Activated T-cell treated with anti-CD3 and anti-CD28 coated beads, Interleukin-2, amount 50 U/mL, for 4 hours (primary cell): ENCODE data around the gene BBS2. TPM values are rescaled to one million over a fixed set of nuclear protein-coding genes. Genes with fewer than 3 reads are reported as not detected.

Experiments used
- ATAC-seq, 2 donors: fragments of 200-7000 bp; cut with Tn5 transposase; one replicate each; pipeline ENCODE4 v1.10.0; 2021
- DNase-seq: peaks from one replicate; pipeline ENCODE4 v3.0.0-alpha.2; 2020
- H3K27me3 Mint-ChIP-seq: one replicate; pipeline ENCODE4 v1.8.0; 2021; ENCODE audit warnings: low read depth, mixed read lengths
- H3K36me3 Mint-ChIP-seq: one replicate; pipeline ENCODE4 v1.8.0; 2022; ENCODE audit warnings: mixed read lengths; ENCODE audit not compliant: insufficient read depth
- H3K4me1 Mint-ChIP-seq: one replicate; pipeline ENCODE4 v1.8.0; 2021; ENCODE audit warnings: low read depth, mixed read lengths
- H3K4me3 Mint-ChIP-seq: one replicate; pipeline ENCODE4 v1.8.0; 2021; ENCODE audit warnings: mild to moderate bottlenecking, moderate library complexity, mixed read lengths
- H3K9me3 Mint-ChIP-seq: one replicate; pipeline ENCODE4 v1.8.0; 2021; ENCODE audit warnings: mixed read lengths
- total RNA-seq, 3 donors: library from RNA; stranded (reverse); gene quantifications; one replicate each; pipeline ENCODE4 v1.2.1, GENCODE V29; 2021

Gene BBS2
- total RNA-seq, 3 donors from 2014 or later = 6.2 to 8.2 (median 8.0) TPM

GRCh38 chr16:56478281-56479049, 41.4 kb downstream of the BBS2 start:
- peaks cover 37% of the 10 kb centered on the region for H3K36me3 Mint-ChIP-seq
- no peaks in the 10 kb centered on the region for H3K27me3 Mint-ChIP-seq
- ATAC-seq (no peak), DNase-seq (no peak)
- H3K4me1 Mint-ChIP-seq = peaks cover 9% of the 10 kb centered on the region
- no peak overlapping the region for H3K4me3 Mint-ChIP-seq
- H3K9me3 Mint-ChIP-seq = no peaks in the 10 kb centered on the region

- DNase-seq = no peak
- H3K4me3 Mint-ChIP-seq = no peak overlapping the region
- ATAC-seq = peak; percentile 77 to 81
- H3K36me3 Mint-ChIP-seq = peaks cover 41% of the 10 kb centered on the region
- H3K4me1 Mint-ChIP-seq = peaks cover 9% of the 10 kb centered on the region
- no peaks in the 10 kb centered on the region for H3K27me3 Mint-ChIP-seq
- no peaks in the 10 kb centered on the region for H3K9me3 Mint-ChIP-seq
Measured at GRCh38 chr16:56477096-56477878, 42.5 kb downstream of the BBS2 start.

- H3K9me3 Mint-ChIP-seq = no peaks in the 10 kb centered on the region
- DNase-seq (no peak), ATAC-seq (no peak)
- peaks cover 48% of the 10 kb centered on the region for H3K36me3 Mint-ChIP-seq
- peaks cover 9% of the 10 kb centered on the region for H3K4me1 Mint-ChIP-seq
- H3K4me3 Mint-ChIP-seq = no peak overlapping the region
- no peaks in the 10 kb centered on the region for H3K27me3 Mint-ChIP-seq
Measured at GRCh38 chr16:56475201-56475600, 44.6 kb downstream of the BBS2 start.

GRCh38 chr16:56470666-56471065, 49.2 kb downstream of the BBS2 start:
- DNase-seq = no peak
- H3K9me3 Mint-ChIP-seq = no peaks in the 10 kb centered on the region
- no peaks in the 10 kb centered on the region for H3K4me1 Mint-ChIP-seq
- peaks cover 48% of the 10 kb centered on the region for H3K36me3 Mint-ChIP-seq
- ATAC-seq = no peak
- H3K4me3 Mint-ChIP-seq = no peak overlapping the region
- no peaks in the 10 kb centered on the region for H3K27me3 Mint-ChIP-seq

- H3K36me3 Mint-ChIP-seq = peaks cover 48% of the 10 kb centered on the region
- no peaks in the 10 kb centered on the region for H3K4me1 Mint-ChIP-seq
- no peak overlapping the region for H3K4me3 Mint-ChIP-seq
- ATAC-seq (no peak), DNase-seq (no peak)
- H3K9me3 Mint-ChIP-seq = no peaks in the 10 kb centered on the region
- H3K27me3 Mint-ChIP-seq = no peaks in the 10 kb centered on the region
Measured at GRCh38 chr16:56470232-56470631, 49.6 kb downstream of the BBS2 start.

GRCh38 chr16:56469748-56470147, 50.1 kb downstream of the BBS2 start:
- DNase-seq (no peak), ATAC-seq (no peak)
- Mint-ChIP-seq H3K4me1 (no peaks in the 10 kb centered on the region), H3K36me3 (peaks cover 47% of the 10 kb centered on the region), H3K4me3 (no peak overlapping the region), H3K27me3 (no peaks in the 10 kb centered on the region), H3K9me3 (no peaks in the 10 kb centered on the region)

GRCh38 chr16:56468800-56469199, 51.0 kb downstream of the BBS2 start:
- Mint-ChIP-seq H3K27me3 (no peaks in the 10 kb centered on the region), H3K36me3 (peaks cover 54% of the 10 kb centered on the region), H3K9me3 (no peaks in the 10 kb centered on the region), H3K4me3 (no peak overlapping the region), H3K4me1 (no peaks in the 10 kb centered on the region)
- no peak for DNase-seq
- ATAC-seq = no peak

GRCh38 chr16:56466344-56466743, 53.5 kb downstream of the BBS2 start:
- Mint-ChIP-seq H3K9me3 (no peaks in the 10 kb centered on the region), H3K27me3 (no peaks in the 10 kb centered on the region), H3K36me3 (peaks cover 56% of the 10 kb centered on the region), H3K4me3 (no peak overlapping the region), H3K4me1 (no peaks in the 10 kb centered on the region)
- DNase-seq (no peak), ATAC-seq (no peak)

- no peaks in the 10 kb centered on the region for H3K27me3 Mint-ChIP-seq
- no peak for ATAC-seq
- peaks cover 54% of the 10 kb centered on the region for H3K36me3 Mint-ChIP-seq
- no peaks in the 10 kb centered on the region for H3K9me3 Mint-ChIP-seq
- no peaks in the 10 kb centered on the region for H3K4me1 Mint-ChIP-seq
- no peak for DNase-seq
- no peak overlapping the region for H3K4me3 Mint-ChIP-seq
Measured at GRCh38 chr16:56463153-56463552, 56.7 kb downstream of the BBS2 start.

GRCh38 chr16:56462064-56462796, 57.6 kb downstream of the BBS2 start:
- Mint-ChIP-seq H3K9me3 (no peaks in the 10 kb centered on the region), H3K4me3 (no peak overlapping the region), H3K4me1 (peaks cover 3% of the 10 kb centered on the region), H3K27me3 (no peaks in the 10 kb centered on the region), H3K36me3 (peaks cover 53% of the 10 kb centered on the region)
- DNase-seq (no peak), ATAC-seq (no peak)

GRCh38 chr16:56460101-56460500, 59.7 kb downstream of the BBS2 start:
- H3K36me3 Mint-ChIP-seq = peaks cover 55% of the 10 kb centered on the region
- no peak overlapping the region for H3K4me3 Mint-ChIP-seq
- ATAC-seq (no peak), DNase-seq (no peak)
- peaks cover 7% of the 10 kb centered on the region for H3K4me1 Mint-ChIP-seq
- H3K9me3 Mint-ChIP-seq = no peaks in the 10 kb centered on the region
- H3K27me3 Mint-ChIP-seq = no peaks in the 10 kb centered on the region

DNA sequence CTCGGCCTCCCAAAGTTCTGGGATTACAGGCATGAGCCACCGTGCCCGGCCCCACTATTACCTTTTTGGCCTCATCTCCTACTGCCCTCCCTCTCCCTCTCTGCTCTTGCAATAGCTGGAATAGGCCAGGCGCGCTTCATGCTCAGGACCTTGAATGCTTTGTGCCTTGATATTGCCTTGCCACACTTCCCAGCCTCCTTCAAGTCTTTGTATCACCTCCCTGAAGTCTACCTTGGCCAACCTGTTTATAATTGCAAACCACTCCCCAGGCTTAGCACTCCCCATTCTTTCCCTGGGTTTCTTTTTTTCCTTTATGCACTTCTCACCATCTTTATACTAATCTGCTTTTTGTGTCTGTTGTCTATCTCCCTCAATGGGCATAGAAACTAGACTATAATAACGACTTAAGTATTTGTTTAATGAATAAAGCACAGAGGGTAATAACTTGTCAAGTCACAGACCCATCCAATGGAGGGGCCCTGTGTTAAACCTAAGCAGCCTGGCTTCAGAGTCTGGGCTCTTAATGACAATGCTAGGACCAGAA, 61.8 kb downstream of the BBS2 start:
- H3K4me3 Mint-ChIP-seq = no peak overlapping the region
- H3K9me3 Mint-ChIP-seq = no peaks in the 10 kb centered on the region
- H3K4me1 Mint-ChIP-seq = peaks cover 11% of the 10 kb centered on the region
- no peaks in the 10 kb centered on the region for H3K27me3 Mint-ChIP-seq
- peaks cover 59% of the 10 kb centered on the region for H3K36me3 Mint-ChIP-seq
- DNase-seq = no peak
- no peak for ATAC-seq

DNA sequence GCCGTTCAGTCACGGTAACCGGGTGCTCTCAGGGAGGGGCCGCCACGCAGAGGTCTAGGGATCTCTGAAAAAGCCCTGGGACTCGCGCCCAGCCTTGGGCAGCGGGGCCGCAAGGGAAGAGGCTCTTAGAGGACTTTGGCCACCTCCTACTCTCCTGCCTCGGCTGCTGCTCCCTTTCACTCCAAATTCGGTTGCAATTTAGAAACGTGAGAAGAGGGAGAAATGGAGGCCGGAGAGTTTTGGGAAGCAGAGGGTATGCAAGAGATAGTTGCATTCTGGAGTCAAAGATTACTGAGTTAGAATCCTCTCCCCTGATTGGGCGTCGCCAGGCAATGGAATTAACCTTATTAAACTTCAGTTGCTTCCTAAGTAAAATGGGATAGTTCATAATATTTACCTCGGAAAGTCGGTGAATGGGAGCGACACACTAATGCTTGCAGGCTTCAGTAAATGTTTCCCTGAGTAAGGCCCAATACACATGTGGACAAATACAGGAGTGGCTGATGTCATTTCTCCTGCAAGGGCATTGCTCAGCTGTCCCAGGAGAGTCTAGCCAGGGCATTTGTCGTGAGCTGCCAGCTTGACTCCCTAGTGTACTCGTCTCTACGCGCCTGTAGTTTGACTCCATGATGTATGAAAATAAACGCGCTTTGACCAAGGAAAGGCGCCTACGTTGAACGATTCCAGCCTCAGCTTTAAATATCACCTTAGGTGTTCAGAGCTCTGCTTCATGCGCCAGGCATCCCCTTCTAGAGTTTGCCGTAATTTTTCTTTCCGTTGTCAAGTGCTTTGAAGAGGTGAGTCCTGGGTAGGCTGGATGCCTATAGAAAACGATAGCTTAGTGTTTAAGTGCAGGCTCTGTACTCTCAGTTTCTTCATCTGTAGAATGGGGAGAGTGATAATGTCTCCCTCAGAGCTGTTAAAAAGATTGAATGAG, 67.8 kb downstream of the BBS2 start:
- ATAC-seq (peak; percentile 36 to 39), DNase-seq (no peak)
- H3K27me3 Mint-ChIP-seq = no peaks in the 10 kb centered on the region
- peaks cover 35% of the 10 kb centered on the region for H3K36me3 Mint-ChIP-seq
- peak overlapping the region; percentile 98 for H3K4me3 Mint-ChIP-seq
- H3K9me3 Mint-ChIP-seq = no peaks in the 10 kb centered on the region
- H3K4me1 Mint-ChIP-seq = peaks cover 48% of the 10 kb centered on the region
